HG03575 (cell line): ENCODE measurements around the gene SUCNR1.
"Not testable (repeated sequence)": the region's sequence is repeated elsewhere in the genome, so short reads cannot be mapped to it uniquely, and the experiment has no call there.

ENCODE experiments used
- ATAC-seq: cut with Tn5 transposase; IDR thresholded peaks from one replicate; pipeline ENCODE4 v1.9.1; 2021; ENCODE audit not compliant: unreplicated experiment, insufficient number of reproducible peaks, low FRiP score; ENCODE audit errors: extremely low read depth

The SUCNR1 gene

DNA sequence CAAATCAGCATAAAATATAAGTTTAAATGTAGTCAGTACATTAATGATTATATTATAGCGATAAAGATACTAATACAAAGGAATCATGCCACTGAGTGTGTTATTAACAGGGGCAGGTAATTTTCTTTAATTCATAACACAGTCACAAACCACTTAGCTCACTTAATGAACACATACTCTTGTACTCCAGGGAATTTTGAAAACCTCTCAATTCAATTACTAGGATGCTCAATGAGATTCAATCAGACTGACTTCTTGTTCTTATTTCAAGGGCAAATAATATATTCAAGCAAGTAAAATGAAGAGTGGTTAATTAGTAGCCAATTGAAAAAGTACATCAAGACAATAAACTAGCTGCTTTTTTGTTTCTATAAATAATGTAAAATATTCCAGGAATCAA is 5.8 kb upstream of the SUCNR1 start:
- ATAC-seq = no peak

DNA sequence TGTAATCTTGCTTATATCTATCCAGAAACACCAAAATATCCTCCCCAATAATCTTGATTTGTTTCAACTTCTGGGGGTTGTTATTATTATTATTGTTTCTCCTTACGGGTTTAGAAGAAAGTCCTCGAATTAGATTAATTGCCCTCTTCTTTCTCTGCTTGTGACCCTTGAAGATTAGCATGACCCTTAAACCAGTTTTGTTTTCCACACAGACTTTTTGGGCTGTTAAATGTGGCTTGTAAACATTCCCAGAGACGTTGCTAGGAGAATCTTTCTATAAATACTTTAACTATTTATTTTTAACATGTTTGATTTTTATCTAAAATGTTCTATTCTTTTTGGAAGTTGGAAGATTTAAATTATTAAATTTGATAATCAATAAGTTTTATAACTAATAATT is 4.3 kb upstream of the SUCNR1 start:
- ATAC-seq = no peak

DNA sequence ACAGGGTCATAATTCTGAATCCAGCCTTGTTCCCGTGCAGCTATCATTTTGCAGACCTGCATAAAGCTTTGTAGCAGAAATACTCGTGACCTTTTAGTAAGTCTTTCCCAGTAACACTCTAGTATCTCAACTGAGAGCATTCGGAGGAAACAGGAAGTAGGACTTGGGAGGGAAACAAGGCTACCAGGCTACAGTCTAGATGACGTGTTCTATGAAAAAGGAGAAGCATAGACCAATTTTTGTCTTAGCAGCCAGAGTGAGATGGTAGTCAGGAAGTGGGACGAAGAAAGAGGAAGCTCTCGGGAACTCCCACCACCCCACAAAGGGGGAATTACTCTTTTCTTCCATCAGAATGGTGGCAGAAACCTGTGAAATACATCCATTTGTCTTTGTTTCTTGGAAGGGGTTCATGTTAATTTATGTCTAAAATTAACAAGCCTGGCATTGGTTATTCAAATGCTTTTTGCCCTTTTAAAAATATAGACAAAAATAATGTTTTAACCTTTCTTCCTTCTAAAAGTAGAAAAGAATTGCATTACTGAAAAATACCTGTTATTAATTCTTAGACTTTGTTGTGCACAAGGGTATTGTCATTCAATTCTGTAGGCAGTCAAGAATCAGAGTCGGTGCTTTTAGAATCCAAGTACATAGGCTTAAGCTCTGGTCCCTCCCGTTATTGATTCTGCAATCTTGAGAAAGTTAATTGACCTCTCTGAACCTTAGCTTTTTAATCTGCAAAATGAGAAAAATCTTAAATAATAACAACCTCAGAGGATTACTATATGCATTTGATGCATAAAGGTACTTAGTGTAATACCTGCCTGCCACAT is 1.6 kb upstream of the SUCNR1 start:
- peak; percentile 63 for ATAC-seq

DNA sequence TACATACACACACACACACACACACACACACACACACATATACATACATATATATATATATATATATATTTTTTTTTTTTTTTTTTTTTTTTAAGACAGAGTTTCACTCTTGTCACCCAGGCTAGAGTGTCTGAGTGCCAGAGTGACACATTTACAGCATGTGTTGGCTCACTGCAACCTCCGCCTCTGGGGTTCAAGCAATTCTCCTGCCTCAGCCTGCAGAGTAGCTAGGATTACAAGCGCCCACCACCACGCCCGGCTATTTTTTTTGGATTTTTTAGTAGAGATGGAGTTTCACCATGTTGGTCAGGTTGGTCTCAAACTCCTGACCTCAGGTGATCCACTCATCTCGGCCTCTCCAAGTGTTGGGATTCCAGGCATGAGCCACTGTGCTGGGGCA is 636 bp downstream of the SUCNR1 start:
- ATAC-seq = not testable (repeated sequence)

DNA sequence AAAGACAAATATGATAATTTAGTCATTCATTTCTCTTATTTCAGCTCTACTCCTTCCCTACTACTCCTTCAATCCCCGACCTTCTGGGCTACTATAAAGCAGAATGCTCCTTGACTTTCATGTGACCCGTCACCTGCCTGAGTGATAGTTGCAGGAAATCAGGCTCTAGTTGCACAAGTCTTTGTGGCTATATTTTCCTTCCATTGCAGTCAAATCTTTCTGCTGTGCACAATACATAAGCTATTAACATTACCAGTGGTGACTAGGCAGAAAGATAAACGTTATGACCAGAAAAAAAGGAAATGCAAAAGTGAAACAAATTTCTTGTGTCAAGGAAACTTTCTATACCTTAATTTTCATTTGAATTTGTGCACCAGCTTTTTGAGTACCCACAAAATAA is 2.3 kb downstream of the SUCNR1 start:
- no peak for ATAC-seq

DNA sequence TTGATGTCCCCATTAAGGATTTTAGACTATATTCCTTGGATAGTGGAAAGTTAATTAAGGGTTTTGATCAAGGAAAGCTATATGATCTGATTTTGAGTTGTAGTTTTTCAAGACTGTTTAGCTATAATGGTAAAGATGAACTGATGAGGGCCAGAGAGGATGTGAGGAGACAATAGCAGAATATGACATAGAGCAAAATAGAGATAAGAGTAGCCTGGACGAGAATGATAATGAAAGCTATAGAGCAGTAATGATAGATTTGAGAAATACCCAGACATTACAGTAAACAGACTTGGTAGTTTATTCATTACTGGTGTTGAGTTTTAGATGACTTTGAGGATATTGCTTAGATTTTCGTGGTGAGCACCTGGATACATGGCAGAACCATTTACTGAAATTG is 3.8 kb downstream of the SUCNR1 start:
- ATAC-seq = no peak

DNA sequence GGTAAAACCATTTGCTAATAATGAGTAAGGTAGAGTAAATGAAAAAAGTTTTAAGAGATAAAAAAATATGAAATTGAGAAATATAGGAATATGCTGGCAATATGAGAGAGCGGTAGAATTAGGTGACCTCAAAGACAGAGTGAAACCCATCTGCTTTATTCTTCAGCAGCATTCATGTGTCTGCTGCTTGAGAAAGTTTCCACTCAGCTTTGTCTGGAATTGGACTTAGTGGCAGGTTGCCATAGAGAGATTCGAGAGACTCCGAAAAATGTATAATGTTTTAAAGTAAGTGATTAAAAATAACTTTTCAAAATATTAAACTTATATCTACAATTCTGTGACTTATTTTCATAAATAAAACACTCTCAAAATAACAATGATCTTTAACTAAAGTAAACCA is 5.0 kb downstream of the SUCNR1 start:
- no peak for ATAC-seq

DNA sequence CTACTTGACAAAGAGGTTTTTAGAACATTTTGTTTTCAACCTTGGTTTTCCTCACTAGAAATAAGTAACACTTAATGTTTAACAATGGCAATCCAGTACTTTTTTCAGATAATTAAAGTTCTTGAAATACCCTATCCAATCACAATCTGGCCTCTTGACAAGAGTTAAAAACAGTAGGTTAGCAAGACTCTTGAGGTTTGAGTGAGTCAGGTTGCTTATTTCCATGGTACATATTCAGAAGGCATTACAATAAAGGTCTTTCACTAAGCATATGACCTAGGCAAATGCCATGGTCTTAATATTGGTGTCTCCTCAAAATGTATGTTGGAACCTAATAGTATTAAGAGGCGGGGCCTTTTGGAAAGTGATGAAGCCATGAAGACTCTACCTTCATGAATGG is 5.6 kb downstream of the SUCNR1 start:
- no peak for ATAC-seq

DNA sequence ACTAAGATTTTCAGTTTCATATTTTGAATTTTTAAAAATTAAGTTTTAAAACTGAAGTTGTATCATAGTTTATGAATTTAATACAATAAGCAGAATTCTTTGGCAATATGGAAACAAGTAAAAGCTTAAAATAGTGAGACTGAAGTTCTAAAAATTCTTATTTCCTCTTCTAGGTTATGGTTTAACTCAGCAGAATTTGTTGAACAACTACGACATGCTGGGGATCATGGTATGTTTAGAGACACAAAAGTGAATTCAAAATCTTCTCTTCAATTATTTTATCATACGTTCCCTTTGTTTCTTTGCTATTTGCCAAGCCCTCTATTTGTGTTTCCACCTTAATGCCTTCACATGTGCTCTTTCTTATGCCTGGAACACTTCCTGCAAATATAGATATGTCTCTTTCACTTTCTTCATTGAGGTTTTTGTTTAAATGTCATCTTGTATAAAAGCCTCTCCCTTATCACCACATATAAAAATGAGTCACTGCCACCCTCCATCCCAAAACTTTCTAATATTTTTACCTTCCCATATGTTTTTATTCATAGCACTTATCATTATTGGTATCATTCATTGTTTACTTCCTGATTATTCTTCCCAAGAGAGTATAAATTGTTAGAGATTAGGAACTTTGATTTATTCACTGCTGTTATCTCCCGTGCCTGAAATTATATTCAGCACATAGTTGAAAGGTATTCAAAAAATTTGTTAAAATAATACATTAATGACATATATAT is 6.4 kb downstream of the SUCNR1 start:
- peak; percentile 51 for ATAC-seq

DNA sequence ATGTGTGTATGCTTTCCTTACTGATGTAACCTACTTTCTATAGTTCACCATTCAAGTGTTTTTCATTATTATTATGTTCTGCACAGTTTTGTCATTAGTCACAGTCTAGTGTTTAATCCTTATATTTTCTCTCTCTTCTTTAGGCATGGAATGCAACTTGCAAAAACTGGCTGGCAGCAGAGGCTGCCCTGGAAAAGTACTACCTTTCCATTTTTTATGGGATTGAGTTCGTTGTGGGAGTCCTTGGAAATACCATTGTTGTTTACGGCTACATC is 6.9 kb downstream of the SUCNR1 start:
- ATAC-seq = no peak

DNA sequence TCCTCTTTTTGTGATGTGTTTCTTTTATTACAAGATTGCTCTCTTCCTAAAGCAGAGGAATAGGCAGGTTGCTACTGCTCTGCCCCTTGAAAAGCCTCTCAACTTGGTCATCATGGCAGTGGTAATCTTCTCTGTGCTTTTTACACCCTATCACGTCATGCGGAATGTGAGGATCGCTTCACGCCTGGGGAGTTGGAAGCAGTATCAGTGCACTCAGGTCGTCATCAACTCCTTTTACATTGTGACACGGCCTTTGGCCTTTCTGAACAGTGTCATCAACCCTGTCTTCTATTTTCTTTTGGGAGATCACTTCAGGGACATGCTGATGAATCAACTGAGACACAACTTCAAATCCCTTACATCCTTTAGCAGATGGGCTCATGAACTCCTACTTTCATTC is 7.7 kb downstream of the SUCNR1 start:
- ATAC-seq = no peak

DNA sequence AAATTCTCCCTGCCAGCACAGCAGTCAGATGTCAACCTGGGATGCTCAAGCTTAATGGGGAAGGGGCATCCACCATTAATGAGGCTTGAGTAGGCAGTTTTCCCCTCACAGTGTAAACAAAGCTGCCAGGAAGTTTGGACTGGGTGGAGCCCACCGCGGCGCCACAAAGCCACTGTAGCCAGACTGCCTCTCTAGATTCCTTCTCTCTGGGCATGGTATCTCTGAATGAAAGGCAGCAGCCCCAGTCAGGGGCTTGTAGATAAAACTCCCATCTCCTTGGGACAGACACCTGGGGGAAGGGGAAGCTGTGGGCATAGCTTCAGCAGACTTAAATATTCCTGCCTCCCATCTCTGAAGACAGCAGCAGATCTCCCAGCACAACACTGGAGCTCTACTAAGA is 12.0 kb downstream of the SUCNR1 start:
- ATAC-seq = not testable (repeated sequence)

DNA sequence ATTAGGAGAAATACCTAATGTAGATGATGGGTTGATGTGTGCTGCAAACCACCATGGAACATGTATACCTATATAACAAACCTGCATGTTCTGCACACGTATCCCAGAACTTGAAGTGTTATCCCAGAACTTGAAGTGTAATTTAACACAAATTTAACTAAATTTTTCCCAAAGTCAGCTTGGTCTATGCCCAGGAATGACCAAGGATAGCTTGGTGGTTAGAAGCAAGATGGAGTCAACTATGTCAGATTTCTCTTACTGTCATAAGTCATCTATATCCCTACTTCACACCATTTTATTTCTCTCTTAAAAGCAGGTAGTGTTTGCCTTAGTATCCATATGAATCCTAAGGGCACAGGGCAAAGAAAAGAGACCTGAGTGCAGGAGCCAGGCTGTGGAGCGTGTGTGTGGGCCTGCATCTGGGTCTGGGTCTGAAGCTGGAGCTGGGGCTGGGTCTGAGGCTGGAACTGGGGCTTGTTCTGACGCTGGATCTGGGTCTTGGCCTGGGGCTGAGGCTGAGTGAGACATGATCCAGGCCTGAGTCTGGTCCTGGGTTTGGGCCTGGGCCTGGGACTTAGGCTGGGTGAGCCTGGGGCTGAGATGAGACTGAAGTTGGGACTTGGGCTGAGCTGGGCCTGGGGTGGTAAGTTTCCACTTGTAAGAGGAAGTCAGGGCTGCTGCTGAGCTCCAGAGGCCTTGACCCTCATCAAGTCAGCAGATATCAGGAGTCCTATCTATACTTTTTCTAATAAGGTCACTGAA is 14.2 kb downstream of the SUCNR1 start:
- not testable (repeated sequence) for ATAC-seq

DNA sequence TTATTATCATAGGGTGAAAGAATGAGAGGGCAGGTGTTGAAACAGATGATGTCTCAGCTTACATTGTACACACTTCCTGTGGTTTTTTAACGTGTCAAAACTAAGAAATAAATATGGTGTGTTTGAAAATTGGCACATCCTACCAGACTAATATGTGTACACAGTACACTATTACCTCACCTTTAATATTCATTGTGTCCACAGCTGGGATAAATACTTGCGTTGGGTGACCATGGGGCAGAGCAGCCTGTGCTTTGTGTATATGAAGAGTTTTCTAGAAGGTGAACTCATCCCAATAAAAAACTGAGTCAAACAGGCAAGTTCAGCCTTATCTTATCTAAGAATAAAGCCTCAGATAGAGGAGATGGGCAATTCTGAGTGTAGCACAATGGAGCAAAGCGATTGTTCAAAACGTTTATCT is 17.3 kb downstream of the SUCNR1 start:
- no peak for ATAC-seq

DNA sequence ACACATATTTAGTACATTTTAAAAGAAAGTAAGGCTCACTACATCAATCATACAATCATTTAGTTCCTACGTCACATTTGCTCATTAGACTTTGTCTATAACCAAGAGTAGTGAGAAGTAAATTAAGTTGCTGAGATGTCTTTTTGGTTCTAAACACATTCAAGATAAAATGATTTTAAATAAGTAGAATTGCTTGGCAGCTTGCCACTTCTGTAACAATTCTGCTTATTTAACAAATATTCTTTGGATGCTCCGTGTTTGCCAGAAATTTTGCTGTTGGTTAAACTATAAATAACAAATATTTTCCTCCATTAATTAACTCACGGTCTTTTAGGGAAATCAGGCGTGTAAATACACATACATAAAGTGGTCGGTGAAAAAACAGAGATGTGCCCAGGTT is 18.3 kb downstream of the SUCNR1 start:
- no peak for ATAC-seq

DNA sequence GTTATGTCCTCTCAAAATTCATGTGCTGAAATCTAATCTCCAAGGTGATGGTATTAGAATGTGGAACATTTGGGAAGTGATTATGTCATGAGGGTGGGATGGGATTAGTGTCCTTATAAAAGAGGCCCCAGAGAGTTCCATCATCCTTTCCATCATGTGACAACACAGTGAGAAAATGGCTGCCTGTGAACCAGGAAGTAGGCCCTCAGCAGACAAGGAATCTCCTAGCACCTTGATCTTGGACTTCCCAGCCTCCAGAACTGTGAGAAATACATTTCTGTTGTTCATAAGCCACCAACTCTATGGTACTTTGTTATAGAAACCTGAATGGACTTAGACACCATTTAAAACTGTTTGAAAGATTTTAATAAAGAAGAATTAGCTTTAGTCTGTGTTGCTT is 20.8 kb downstream of the SUCNR1 start:
- no peak for ATAC-seq

DNA sequence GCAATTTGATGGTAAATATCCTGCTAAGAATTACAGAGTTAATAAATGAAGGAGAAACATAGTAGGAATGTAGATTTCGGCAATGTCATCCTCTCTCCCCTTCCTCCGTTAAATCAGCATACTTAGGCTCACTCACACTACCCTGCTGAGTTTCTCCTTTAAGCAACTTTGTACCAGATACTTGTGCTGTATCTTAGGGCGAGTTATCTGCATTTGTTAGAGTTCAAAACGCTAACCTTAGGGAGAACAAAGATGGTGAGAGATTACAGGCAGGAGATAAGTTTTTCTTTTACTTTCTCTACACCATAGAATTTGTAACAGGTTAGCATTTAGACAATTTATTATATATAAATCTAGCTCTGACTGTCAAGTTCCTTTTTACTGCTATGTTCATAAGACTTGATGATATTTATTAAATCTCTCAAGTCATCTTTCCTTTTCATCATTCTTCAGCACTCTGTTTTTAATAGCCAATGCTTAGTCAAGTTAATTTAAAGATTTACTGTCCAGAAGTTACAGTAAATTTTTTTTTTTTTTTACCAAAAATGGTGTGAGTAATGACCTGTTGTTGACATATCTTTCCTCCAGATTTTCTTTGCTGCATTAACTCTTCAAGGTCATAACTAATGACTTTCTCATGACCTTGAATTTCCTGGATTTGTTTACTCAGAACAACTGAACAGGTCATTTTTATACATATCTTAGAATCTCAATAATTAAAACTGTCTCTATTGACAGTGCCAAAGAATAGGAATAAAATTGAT is 22.2 kb downstream of the SUCNR1 start:
- no peak for ATAC-seq

DNA sequence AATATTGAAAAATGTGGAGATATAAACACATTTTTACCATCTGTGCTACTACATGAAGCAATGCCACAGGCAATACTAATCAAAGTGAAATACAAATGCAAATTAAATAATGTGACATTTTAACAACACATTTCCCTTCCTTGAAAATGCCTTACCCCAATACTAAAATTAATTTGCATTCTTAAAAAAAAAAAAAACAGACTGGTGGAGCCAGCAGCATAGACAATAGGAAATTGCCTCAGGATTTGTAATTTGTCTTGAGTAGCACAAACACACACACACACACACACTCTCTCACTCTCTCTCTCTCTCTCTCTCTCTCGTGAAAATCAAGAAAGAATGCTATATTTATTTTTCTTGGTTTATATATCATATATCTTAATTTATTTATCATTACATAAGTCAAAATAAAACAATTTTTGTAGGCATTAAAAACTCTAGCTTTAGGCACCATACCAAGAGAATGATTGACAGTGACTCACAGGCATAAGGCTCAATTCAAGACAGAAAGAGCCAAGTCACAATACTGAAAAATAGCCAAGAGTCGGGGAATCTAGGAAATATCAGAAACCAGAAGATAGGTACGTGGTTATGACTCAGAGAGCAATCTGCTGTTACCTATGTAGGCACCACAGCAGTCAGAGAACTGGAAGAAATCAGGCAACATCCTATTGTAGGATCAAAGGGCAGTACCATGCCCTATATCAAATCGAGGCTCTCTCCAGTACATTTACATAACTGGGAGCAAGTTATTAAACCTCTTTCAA is 23.0 kb downstream of the SUCNR1 start:
- ATAC-seq = no peak

DNA sequence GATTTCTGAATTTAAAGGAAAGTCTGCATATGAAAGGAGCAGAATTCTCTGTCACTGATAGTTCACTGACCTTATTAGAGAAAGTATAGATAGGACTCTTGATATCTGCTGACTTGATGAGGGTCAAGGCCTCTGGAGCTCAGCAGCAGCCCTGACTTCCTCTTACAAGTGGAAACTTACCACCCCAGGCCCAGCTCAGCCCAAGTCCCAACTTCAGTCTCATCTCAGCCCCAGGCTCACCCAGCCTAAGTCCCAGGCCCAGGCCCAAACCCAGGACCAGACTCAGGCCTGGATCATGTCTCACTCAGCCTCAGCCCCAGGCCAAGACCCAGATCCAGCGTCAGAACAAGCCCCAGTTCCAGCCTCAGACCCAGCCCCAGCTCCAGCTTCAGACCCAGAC is 24.7 kb downstream of the SUCNR1 start:
- not testable (repeated sequence) for ATAC-seq
